ENCODE results near the gene TJAP1.

TJAP1 gene, protein sequence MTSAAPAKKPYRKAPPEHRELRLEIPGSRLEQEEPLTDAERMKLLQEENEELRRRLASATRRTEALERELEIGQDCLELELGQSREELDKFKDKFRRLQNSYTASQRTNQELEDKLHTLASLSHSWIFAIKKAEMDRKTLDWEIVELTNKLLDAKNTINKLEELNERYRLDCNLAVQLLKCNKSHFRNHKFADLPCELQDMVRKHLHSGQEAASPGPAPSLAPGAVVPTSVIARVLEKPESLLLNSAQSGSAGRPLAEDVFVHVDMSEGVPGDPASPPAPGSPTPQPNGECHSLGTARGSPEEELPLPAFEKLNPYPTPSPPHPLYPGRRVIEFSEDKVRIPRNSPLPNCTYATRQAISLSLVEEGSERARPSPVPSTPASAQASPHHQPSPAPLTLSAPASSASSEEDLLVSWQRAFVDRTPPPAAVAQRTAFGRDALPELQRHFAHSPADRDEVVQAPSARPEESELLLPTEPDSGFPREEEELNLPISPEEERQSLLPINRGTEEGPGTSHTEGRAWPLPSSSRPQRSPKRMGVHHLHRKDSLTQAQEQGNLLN

DNA sequence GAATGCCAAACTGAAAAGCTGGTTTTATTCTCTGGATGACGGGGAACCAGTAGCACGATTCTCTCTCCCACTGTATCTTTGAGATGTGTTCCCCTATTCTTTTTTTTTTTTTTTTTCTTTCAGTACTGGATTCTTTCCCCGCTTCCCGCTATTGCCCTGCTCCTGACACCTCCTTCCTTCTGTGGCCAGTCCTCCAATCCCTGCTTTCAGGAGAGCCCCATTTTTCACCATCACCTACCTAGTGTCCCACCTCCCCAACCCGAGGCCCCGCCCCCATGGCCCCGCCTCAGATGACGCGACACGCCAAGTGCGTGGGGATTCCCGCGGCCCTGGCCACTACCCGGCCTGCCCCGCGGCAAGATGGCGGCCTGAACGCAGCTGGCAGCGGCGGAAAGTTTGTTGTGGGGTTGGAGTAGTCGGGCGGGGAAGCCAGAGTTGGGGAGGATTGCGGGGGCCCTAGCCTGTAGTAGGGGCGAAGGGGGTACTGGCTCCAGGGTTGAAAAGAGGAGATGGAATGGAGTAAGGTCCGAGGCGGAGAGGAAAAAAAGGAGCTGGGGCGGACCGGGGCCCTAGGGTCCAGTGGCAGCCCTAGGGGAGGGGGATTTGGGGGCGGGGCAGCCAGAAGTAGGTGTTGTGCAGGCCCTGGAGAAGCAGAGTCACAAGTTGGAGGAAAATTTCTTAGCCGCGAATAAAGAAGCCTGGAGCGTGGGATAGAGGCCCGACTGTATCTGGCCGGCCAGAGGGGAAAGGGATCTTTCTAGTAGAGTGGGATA lies at the start of gene TJAP1:
TJAP1 (plus strand) TSS at position 336 of the 773 bp plus-strand sequence. CDS start 21,432 bp downstream, outside the sequence.
- H3K4me3 Mint-ChIP-seq: peak within 1 kb of the TSS; percentile 95
- CTCF ChIA-PET: interaction anchor here (0.6 to 2.3 kb wide), 2 partner anchors 29 to 249 kb away, joined by 3 to 6 read pairs; partner anchors contain the start of gene DNPH1
- H3K27ac Mint-ChIP-seq: peak within 1 kb of the TSS; percentile 91
- peak; percentile 98 for DNase-seq
- peaks cover 4% of the 10 kb centered on the region for H3K36me3 Mint-ChIP-seq
- peaks cover 44% of the 10 kb centered on the region for H3K4me1 Mint-ChIP-seq
- no peaks in the 10 kb centered on the region for H3K27me3 Mint-ChIP-seq
- no peaks in the 10 kb centered on the region for H3K9me3 Mint-ChIP-seq

DNA sequence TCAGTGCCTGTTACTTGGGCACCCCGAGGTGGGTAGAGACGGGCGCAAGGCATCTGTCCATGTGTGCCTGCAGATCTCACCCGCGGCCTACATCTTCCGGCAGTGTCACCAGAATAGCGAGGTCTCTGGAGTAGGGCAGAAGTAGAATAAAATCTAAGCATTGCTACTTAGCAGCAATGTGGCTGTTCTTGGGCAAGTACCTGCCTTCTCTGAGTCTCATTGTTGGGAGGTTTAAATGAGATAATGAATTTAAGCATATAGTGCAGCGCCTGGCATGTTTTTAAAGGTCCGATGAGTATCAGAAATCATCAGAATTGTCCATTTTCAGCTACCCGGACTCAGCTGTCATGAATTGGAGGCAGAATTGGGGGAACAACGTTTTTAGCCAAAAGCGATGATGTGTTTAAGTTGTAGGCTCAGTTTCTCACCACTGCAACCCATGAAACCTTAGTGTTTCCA lies 49.2 kb upstream of the TJAP1 start:
- H3K4me3 Mint-ChIP-seq: peak overlapping the region; percentile 94
- CTCF ChIA-PET: interaction anchor here (0.6 to 1.9 kb wide), 2 partner anchors 120 to 258 kb away, joined by 3 to 4 read pairs; partner anchors contain the start of gene CRIP3
- H3K36me3 Mint-ChIP-seq: peaks cover 8% of the 10 kb centered on the region
- H3K27me3 Mint-ChIP-seq: no peaks in the 10 kb centered on the region
- H3K9me3 Mint-ChIP-seq: no peaks in the 10 kb centered on the region
- peaks cover 26% of the 10 kb centered on the region for H3K4me1 Mint-ChIP-seq
- peak overlapping the region; percentile 96 for H3K27ac Mint-ChIP-seq
- DNase-seq: no peak

DNA sequence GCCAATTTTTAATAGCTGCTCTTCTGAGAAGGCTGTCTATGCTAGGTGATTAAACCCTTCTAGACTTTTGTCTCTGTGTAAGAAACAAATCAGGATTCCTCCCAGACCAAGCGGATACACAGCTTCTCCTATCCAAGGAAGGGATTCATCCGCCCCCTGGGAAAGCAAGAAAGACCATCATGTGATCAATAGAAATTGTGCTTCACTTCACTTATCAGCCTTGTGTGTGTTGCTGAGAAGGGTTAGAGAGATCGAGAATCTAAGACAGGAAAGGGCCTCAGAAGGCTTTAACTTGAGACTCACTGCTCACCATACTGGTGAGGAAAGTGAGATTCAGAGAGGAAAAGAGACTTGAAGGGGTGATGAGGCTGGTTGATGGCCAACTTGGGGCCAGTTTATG lies 48.5 kb upstream of the TJAP1 start:
- H3K4me1 Mint-ChIP-seq: peaks cover 26% of the 10 kb centered on the region
- no peaks in the 10 kb centered on the region for H3K9me3 Mint-ChIP-seq
- no peaks in the 10 kb centered on the region for H3K27me3 Mint-ChIP-seq
- H3K4me3 Mint-ChIP-seq: peak overlapping the region; percentile 94
- no peak for DNase-seq
- H3K36me3 Mint-ChIP-seq: peaks cover 8% of the 10 kb centered on the region
- CTCF ChIA-PET: interaction anchor here (1.9 kb wide), 1 partner anchor 120 kb away, joined by 4 read pairs; the partner anchor contains the start of gene CRIP3
- peak overlapping the region; percentile 96 for H3K27ac Mint-ChIP-seq

DNA sequence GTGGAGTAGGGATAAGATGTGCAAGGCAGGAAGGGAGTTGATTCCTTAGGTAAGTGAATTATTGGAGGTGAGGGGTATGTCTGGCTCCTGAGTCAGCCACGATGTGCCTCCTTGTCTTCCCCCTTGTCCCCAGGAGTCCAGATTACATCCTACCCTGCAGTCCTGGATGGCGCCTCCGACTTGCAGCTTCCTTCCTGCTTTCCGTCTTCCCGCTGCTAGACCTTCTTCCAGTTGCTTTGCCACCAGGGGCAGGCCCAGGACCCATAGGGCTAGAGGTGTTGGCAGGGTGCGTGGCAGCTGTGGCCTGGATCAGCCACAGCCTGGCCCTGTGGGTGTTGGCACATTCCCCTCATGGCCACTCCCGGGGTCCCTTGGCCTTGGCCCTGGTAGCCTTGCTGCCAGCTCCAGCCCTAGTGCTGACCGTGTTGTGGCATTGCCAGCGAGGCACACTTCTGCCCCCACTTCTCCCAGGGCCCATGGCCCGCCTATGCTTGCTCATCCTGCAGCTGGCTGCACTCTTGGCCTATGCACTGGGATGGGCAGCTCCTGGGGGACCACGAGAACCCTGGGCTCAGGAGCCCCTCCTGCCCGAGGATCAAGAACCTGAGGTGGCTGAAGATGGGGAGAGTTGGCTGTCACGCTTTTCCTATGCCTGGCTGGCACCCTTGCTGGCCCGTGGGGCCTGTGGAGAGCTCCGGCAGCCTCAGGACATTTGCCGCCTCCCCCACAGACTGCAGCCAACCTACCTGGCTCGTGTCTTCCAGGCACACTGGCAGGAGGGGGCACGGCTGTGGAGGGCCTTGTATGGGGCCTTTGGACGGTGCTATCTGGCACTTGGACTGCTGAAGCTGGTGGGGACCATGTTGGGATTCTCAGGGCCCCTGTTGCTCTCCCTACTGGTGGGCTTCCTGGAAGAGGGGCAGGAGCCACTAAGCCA lies 45.1 kb upstream of the TJAP1 start:
- H3K27ac Mint-ChIP-seq: no peak overlapping the region
- CTCF ChIA-PET: interaction anchor here (1.1 to 2.0 kb wide), 3 partner anchors 10 to 74 kb away, joined by 3 to 7 read pairs (median 3); no protein-coding TSS in a partner anchor
- no peaks in the 10 kb centered on the region for H3K27me3 Mint-ChIP-seq
- H3K4me3 Mint-ChIP-seq: no peak overlapping the region
- peaks cover 17% of the 10 kb centered on the region for H3K4me1 Mint-ChIP-seq
- H3K9me3 Mint-ChIP-seq: no peaks in the 10 kb centered on the region
- H3K36me3 Mint-ChIP-seq: peaks cover 19% of the 10 kb centered on the region
- no peak for DNase-seq

DNA sequence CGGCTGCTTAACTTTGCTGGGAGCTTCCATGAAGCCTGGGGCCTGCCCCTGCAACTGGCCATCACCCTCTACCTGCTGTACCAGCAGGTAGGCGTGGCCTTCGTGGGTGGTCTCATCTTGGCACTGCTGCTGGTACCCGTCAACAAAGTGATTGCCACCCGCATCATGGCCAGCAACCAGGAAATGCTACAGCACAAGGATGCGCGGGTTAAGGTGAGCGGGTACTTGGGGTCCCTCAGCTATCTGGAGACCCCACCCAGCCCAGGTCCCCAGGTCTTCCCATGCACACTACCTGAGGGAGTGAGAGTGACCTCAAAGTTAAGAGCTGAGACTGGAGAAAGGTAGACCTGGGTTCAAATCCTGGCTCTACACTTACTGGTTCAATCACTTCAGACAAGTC lies 44.2 kb upstream of the TJAP1 start:
- peaks cover 12% of the 10 kb centered on the region for H3K4me1 Mint-ChIP-seq
- no peak overlapping the region for H3K27ac Mint-ChIP-seq
- no peak for DNase-seq
- H3K4me3 Mint-ChIP-seq: no peak overlapping the region
- H3K36me3 Mint-ChIP-seq: peaks cover 19% of the 10 kb centered on the region
- no peaks in the 10 kb centered on the region for H3K9me3 Mint-ChIP-seq
- CTCF ChIA-PET: interaction anchor here (0.9 to 1.1 kb wide), 3 partner anchors 11 to 35 kb away, joined by 3 read pairs; no protein-coding TSS in a partner anchor
- H3K27me3 Mint-ChIP-seq: no peaks in the 10 kb centered on the region

DNA sequence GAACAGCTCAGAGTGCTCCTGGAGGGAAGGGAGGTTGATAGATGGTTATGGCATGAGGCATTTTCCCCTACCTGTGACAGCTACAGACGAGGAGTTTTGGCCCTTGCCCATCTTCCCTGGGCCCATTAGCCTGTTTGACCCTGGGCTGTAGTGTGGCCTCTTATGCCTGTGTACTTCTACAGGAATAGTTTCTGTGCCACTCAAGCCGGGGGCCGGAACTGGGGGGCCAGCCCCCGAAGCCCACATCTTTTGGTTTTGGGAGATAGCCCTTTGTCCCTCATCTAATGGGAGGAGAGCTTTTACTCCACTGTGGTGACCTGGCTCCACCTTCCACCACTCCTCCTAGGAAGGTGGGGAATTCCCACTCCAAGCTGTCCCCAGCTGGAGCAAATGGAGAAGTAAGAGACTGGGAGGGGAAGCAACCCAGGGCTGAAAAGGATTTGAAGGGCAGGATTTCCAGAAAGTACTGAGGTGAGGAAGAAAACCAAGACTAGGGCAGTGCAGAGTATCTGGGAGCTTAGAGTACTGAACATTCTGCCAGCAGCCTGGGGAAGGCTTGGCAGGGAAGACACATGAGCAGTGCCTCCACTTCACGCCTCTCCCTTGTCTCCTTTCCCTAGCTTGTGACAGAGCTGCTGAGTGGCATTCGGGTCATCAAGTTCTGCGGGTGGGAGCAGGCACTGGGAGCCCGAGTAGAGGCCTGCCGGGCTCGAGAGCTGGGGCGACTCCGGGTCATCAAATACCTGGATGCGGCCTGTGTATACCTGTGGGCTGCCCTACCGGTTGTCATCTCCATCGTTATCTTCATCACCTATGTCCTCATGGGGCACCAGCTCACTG lies 43.1 kb upstream of the TJAP1 start:
- Mint-ChIP-seq H3K4me3 (no peak overlapping the region), H3K27me3 (no peaks in the 10 kb centered on the region), H3K36me3 (peaks cover 15% of the 10 kb centered on the region), H3K9me3 (no peaks in the 10 kb centered on the region), H3K4me1 (peaks cover 1% of the 10 kb centered on the region), H3K27ac (no peak overlapping the region)
- CTCF ChIA-PET: interaction anchor here (0.9 to 1.1 kb wide), 3 partner anchors 10 to 36 kb away, joined by 3 read pairs; no protein-coding TSS in a partner anchor
- DNase-seq: no peak

DNA sequence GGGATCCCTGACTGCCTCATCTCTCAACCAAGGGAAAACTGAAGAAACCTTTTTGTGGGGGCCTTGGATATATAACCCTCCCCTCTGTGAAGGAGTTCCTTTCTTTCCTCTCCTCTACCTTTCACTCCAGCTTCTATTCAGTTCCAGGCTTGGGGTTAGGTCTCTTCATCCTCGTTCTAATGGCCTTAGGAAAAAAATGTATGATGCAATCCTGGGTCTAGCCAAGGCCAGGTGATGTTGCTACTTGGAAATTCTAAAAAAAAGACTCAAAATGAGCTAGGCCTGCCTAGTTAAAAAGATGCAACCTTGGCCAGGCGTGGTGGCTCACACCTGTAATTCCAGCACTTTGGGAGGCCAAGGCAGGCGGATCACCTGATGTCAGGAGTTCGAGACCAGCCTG lies 42.4 kb upstream of the TJAP1 start:
- Mint-ChIP-seq H3K4me3 (no peak overlapping the region), H3K27me3 (no peaks in the 10 kb centered on the region), H3K4me1 (no peaks in the 10 kb centered on the region), H3K36me3 (peaks cover 15% of the 10 kb centered on the region), H3K9me3 (no peaks in the 10 kb centered on the region), H3K27ac (no peak overlapping the region)
- DNase-seq: no peak
- CTCF ChIA-PET: interaction anchor here (1.2 kb wide), 1 partner anchor 10 kb away, joined by 3 read pairs; no protein-coding TSS in a partner anchor

DNA sequence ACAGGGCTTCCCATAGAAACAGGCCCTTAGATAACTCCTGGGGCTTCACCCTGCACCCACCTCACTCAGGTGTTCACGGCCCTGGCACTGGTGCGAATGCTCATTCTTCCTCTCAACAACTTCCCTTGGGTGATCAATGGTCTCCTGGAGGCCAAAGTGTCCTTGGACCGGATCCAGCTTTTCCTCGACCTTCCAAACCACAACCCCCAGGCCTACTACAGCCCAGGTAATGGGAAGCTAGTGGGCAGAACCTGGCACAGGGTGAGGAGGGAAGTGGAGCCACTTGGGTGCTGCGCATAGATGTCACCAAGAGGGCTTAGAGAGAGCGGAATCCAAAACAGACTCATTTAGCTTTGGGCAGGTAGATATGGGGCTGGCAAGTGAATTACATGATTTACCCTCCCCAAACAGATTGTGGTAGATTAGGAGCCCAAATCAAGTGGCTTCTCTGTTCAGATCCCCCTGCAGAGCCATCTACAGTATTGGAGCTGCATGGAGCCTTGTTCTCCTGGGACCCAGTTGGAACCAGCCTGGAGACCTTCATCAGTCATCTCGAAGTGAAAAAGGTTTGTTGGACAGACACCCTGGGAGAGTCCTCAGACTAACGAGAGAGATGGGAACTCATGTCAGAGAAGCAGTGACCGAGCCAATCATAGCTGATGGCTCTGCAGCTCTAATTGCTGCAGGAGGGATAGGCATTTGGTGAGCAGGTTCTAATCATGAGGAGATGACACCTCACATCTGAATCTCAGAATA lies 41.5 kb upstream of the TJAP1 start:
- no peak for DNase-seq
- Mint-ChIP-seq H3K27me3 (no peaks in the 10 kb centered on the region), H3K9me3 (no peaks in the 10 kb centered on the region), H3K4me3 (no peak overlapping the region), H3K36me3 (peaks cover 13% of the 10 kb centered on the region), H3K4me1 (no peaks in the 10 kb centered on the region), H3K27ac (no peak overlapping the region)
- CTCF ChIA-PET: interaction anchor here (0.6 to 1.2 kb wide), 2 partner anchors 9 to 338 kb away, joined by 3 read pairs; no protein-coding TSS in a partner anchor

DNA sequence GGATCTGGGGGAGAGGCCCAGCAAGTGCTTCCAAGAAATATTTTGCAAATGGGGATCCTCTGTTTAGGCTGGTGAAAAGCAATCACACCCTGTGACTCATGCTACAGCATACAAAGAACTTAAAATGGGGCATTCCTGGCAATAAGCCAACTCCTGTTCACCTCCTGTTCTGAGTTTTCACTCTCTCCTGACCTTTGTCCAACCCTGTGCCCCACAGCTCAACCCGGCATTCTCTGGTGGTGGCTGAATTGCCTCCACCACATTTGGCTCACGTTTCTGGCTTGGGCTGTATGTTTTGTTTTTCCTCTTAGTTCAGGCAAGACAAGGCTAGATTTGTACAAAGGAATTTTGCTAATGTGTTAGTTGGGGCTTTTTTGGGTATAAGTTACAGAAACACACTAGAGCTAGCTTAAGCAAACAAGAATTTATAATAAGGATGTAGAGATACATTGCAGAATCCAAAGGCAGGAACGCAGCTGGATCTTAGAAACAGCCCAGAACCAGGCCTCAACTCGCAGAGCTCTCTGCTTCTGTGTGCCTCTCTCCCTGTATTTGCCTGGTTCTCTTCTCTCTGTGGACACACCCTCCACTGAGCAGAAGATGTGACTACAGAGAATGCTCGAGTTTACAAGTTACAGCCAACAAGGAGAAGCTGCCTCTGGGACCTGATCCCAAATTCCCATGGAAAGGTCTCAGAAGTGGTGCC lies 40.6 kb upstream of the TJAP1 start:
- DNase-seq: no peak
- CTCF ChIA-PET: interaction anchor here (0.6 kb wide), 1 partner anchor 339 kb away, joined by 3 read pairs; no protein-coding TSS in a partner anchor
- Mint-ChIP-seq H3K36me3 (peaks cover 15% of the 10 kb centered on the region), H3K4me1 (no peaks in the 10 kb centered on the region), H3K27me3 (no peaks in the 10 kb centered on the region), H3K4me3 (no peak overlapping the region), H3K9me3 (no peaks in the 10 kb centered on the region), H3K27ac (no peak overlapping the region)

DNA sequence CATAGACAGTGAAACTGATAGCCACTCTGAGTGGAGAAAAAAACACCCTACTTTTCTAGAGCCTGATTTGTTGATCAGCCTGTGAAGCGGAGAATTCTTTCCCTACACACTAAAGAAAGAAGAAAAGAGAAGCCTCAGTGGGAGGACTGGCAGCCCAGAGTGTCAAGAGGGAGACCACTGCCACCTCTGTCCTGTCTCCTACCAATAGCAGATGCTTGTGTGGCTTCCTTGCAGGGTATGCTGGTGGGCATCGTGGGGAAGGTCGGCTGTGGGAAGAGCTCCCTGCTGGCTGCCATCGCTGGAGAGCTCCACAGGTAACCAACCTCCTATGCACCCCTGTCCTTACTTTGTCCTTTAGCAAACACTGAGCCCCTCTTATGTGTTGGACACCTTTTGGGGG lies 39.7 kb upstream of the TJAP1 start:
- H3K9me3 Mint-ChIP-seq: no peaks in the 10 kb centered on the region
- H3K27ac Mint-ChIP-seq: no peak overlapping the region
- no peak for DNase-seq
- H3K4me3 Mint-ChIP-seq: no peak overlapping the region
- peaks cover 14% of the 10 kb centered on the region for H3K36me3 Mint-ChIP-seq
- H3K4me1 Mint-ChIP-seq: no peaks in the 10 kb centered on the region
- CTCF ChIA-PET: no interaction called here
- H3K27me3 Mint-ChIP-seq: no peaks in the 10 kb centered on the region

DNA sequence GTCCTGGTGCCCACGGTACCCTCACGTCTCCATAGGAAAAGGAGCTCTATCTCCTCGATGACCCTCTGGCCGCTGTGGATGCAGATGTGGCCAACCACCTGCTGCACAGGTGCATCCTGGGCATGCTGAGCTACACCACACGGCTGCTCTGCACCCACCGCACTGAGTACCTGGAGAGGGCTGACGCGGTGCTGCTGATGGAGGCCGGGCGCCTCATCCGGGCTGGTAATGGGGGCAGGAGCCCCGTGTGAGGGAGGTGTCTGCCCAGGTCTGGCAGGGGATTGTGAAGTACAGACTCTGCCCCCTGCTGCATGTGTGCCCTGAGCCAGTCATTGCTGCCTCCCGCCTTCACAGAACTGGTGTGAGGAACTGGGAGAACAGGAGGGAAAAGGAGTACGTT lies 34.4 kb upstream of the TJAP1 start:
- no peaks in the 10 kb centered on the region for H3K27me3 Mint-ChIP-seq
- CTCF ChIA-PET: interaction anchor here (0.6 to 1.0 kb wide), 3 partner anchors 14 to 82 kb away, joined by 3 read pairs; no protein-coding TSS in a partner anchor
- peaks cover 19% of the 10 kb centered on the region for H3K36me3 Mint-ChIP-seq
- no peaks in the 10 kb centered on the region for H3K4me1 Mint-ChIP-seq
- H3K4me3 Mint-ChIP-seq: no peak overlapping the region
- no peaks in the 10 kb centered on the region for H3K9me3 Mint-ChIP-seq
- H3K27ac Mint-ChIP-seq: no peak overlapping the region
- DNase-seq: no peak
